Measurements from ENCODE around the gene SKA3.
"Not testable (repeated sequence)": the region's sequence is repeated elsewhere in the genome, so short reads cannot be mapped to it uniquely, and the experiment has no call there.

SKA3 gene

GRCh38 chr13:21219036-21219381, 42.7 kb upstream of the SKA3 start:
- Histone ChIP-seq H3K9me3 (ENCODE audit: low read length) (no peaks in the 10 kb centered on the region), H3K4me2 (ENCODE audit: low read length) (no peak overlapping the region), H3K27me3 (ENCODE audit: insufficient read depth, low read length) (peaks cover 11% of the 10 kb centered on the region; the same call in 1 of the 2 replicates), H3K4me3 (ENCODE audit: low read depth, low read length, poor library complexity, severe bottlenecking) (no peak overlapping the region), H4K20me1 (ENCODE audit: insufficient read depth, low read length) (no peaks in the 10 kb centered on the region), H3K9me2 (ENCODE audit: low read depth, low read length) (no peaks in the 10 kb centered on the region), H3K9ac (ENCODE audit: low read length) (no peak overlapping the region), H3K36me3 (ENCODE audit: insufficient read depth, low read length) (no peaks in the 10 kb centered on the region), H2AFZ (ENCODE audit: low read length) (no peak overlapping the region), H3K27ac (ENCODE audit: low read depth, low read length, poor library complexity, severe bottlenecking) (no peak overlapping the region), H3F3A (ENCODE audit: insufficient read depth, low read length) (no peaks in the 10 kb centered on the region), H3K79me2 (ENCODE audit: insufficient read depth, low read length) (no peaks in the 10 kb centered on the region), H3K4me1 (ENCODE audit: insufficient read depth, low read length, severe bottlenecking) (no peaks in the 10 kb centered on the region)
- no peak for TF ChIP-seq EZH2 (IDR thresholded peaks at IDR 0.05; ENCODE audit: borderline replicate concordance, low read length)
- no peak for TF ChIP-seq CTCF (IDR thresholded peaks at IDR 0.05; ENCODE audit: low read length)

- Histone ChIP-seq H3K9me2 (ENCODE audit: low read depth, low read length) (no peaks in the 10 kb centered on the region), H3K27ac (ENCODE audit: low read depth, low read length, poor library complexity, severe bottlenecking) (no peak overlapping the region), H3K4me3 (ENCODE audit: low read depth, low read length, poor library complexity, severe bottlenecking) (no peak overlapping the region), H4K20me1 (ENCODE audit: insufficient read depth, low read length) (no peaks in the 10 kb centered on the region), H2AFZ (ENCODE audit: low read length) (no peak overlapping the region), H3K4me1 (ENCODE audit: insufficient read depth, low read length, severe bottlenecking) (no peaks in the 10 kb centered on the region), H3K36me3 (ENCODE audit: insufficient read depth, low read length) (no peaks in the 10 kb centered on the region), H3K79me2 (ENCODE audit: insufficient read depth, low read length) (no peaks in the 10 kb centered on the region), H3K9me3 (ENCODE audit: low read length) (no peaks in the 10 kb centered on the region), H3K4me2 (ENCODE audit: low read length) (no peak overlapping the region), H3F3A (ENCODE audit: insufficient read depth, low read length) (no peaks in the 10 kb centered on the region), H3K9ac (ENCODE audit: low read length) (no peak overlapping the region), H3K27me3 (ENCODE audit: insufficient read depth, low read length) (peaks cover 11% of the 10 kb centered on the region; the same call in 1 of the 2 replicates)
- TF ChIP-seq CTCF (IDR thresholded peaks at IDR 0.05; ENCODE audit: low read length), result no peak
- no peak for TF ChIP-seq EZH2 (IDR thresholded peaks at IDR 0.05; ENCODE audit: borderline replicate concordance, low read length)
Measured at GRCh38 chr13:21218351-21219035, 42.1 kb upstream of the SKA3 start.

GRCh38 chr13:21216332-21216731, 40.0 kb upstream of the SKA3 start:
- H3K4me3 ChIP-seq (ENCODE audit: low read depth, low read length, poor library complexity, severe bottlenecking), result no peak overlapping the region
- no peaks in the 10 kb centered on the region for H3K36me3 ChIP-seq (ENCODE audit: insufficient read depth, low read length)
- TF ChIP-seq CTCF (IDR thresholded peaks at IDR 0.05; ENCODE audit: low read length) (no peak), EZH2 (IDR thresholded peaks at IDR 0.05; ENCODE audit: borderline replicate concordance, low read length) (no peak)
- H3K9ac ChIP-seq (ENCODE audit: low read length), result no peak overlapping the region
- no peaks in the 10 kb centered on the region for H3K4me1 ChIP-seq (ENCODE audit: insufficient read depth, low read length, severe bottlenecking)
- no peaks in the 10 kb centered on the region for H3K9me2 ChIP-seq (ENCODE audit: low read depth, low read length)
- H4K20me1 ChIP-seq (ENCODE audit: insufficient read depth, low read length), result no peaks in the 10 kb centered on the region
- no peak overlapping the region for H2AFZ ChIP-seq (ENCODE audit: low read length)
- no peaks in the 10 kb centered on the region for H3K79me2 ChIP-seq (ENCODE audit: insufficient read depth, low read length)
- no peak overlapping the region for H3K4me2 ChIP-seq (ENCODE audit: low read length)
- no peaks in the 10 kb centered on the region for H3F3A ChIP-seq (ENCODE audit: insufficient read depth, low read length)
- H3K9me3 ChIP-seq (ENCODE audit: low read length), result no peaks in the 10 kb centered on the region
- H3K27me3 ChIP-seq (ENCODE audit: insufficient read depth, low read length), result no peaks in the 10 kb centered on the region; the same call in 1 of the 2 replicates
- no peak overlapping the region for H3K27ac ChIP-seq (ENCODE audit: low read depth, low read length, poor library complexity, severe bottlenecking)

- not testable (repeated sequence) for H2AFZ ChIP-seq (ENCODE audit: low read length); H3K36me3 ChIP-seq (ENCODE audit: insufficient read depth, low read length); H3K9me3 ChIP-seq (ENCODE audit: low read length); H3K9ac ChIP-seq (ENCODE audit: low read length); H3K4me2 ChIP-seq (ENCODE audit: low read length); H3K79me2 ChIP-seq (ENCODE audit: insufficient read depth, low read length); H3K4me1 ChIP-seq (ENCODE audit: insufficient read depth, low read length, severe bottlenecking); H3F3A ChIP-seq (ENCODE audit: insufficient read depth, low read length); H3K4me3 ChIP-seq (ENCODE audit: low read depth, low read length, poor library complexity, severe bottlenecking); H3K9me2 ChIP-seq (ENCODE audit: low read depth, low read length); H4K20me1 ChIP-seq (ENCODE audit: insufficient read depth, low read length); H3K27ac ChIP-seq (ENCODE audit: low read depth, low read length, poor library complexity, severe bottlenecking); H3K27me3 ChIP-seq (ENCODE audit: insufficient read depth, low read length)
Measured at GRCh38 chr13:21215419-21215818, 39.1 kb upstream of the SKA3 start.
